Esophagus muscularis mucosa (tissue), 4 donors: ENCODE measurements around the gene STRN4. TPM values are rescaled to one million over a fixed set of nuclear protein-coding genes. Genes with fewer than 3 reads are reported as not detected.

Experiments
- DNase-seq: peaks from one replicate; pipeline ENCODE4 v3.0.0-alpha.2; 2017; ENCODE audit errors: extremely low spot score
- H3K27ac ChIP-seq, 4 donors: fragments of 200-600 bp; sonication (generic); replicated peaks in 1 of 4; 1 replicate in 3 of 4; 2 replicates in 1 of 4; pipeline ENCODE4 v1.5.1; 2016 to 2019; ENCODE audit warnings: mild to moderate bottlenecking in 1 of 4
- H3K27me3 ChIP-seq, 4 donors: fragments of 200-600 bp; sonication (generic); one replicate each; pipeline versions ENCODE4 v1.5.1 to v1.6.0; 2016 to 2019
- H3K36me3 ChIP-seq, 4 donors: fragments of 200-600 bp; sonication (generic); one replicate each; pipeline ENCODE4 v1.5.1; 2016 to 2019
- H3K4me1 ChIP-seq, 4 donors: fragments of 200-600 bp; sonication (generic); one replicate each; pipeline ENCODE4 v1.5.1; 2016 to 2019
- H3K4me3 ChIP-seq, 4 donors: fragments of 200-600 bp; sonication (generic); 1 replicate in 2 of 4; 2 replicates in 2 of 4; pipeline ENCODE4 v1.5.1; 2016 to 2019; ENCODE audit warnings: mild to moderate bottlenecking in 4 of 4, moderate library complexity in 1 of 4
- H3K9me3 ChIP-seq, 4 donors: fragments of 200-600 bp; sonication (generic); 1 replicate in 3 of 4; 2 replicates in 1 of 4; pipeline ENCODE4 v1.5.1; 2016 to 2019
- CTCF ChIP-seq, 3 experiments: fragments of 200-600 bp in 2 of 3; fragments of 450-650 bp in 1 of 3; sonication (generic) in 2 of 3; IDR thresholded peaks; one replicate each; pipeline ENCODE4 v1.5.1; 2017 to 2019; ENCODE audit warnings: antibody characterized with exemption in 3 of 3, mild to moderate bottlenecking in 2 of 3, moderate library complexity in 1 of 3
- EP300 ChIP-seq: sonication (generic); formaldehyde crosslinking; IDR thresholded peaks from one replicate; pipeline ENCODE4 v1.6.1; 2017; ENCODE audit warnings: antibody characterized with exemption
- POLR2A ChIP-seq: fragments of 450-650 bp; IDR thresholded peaks from one replicate; pipeline ENCODE4 v1.6.1; 2017; ENCODE audit warnings: antibody characterized with exemption, moderate library complexity, mild to moderate bottlenecking, low read depth
- POLR2AphosphoS5 ChIP-seq, 2 donors: sonication (generic); formaldehyde crosslinking; IDR thresholded peaks; one replicate each; pipeline ENCODE4 v1.6.1; 2017; ENCODE audit warnings: antibody characterized with exemption in 2 of 2
- WGBS: methylation state at CpG from one replicate; pipeline ENCODE4 v1.1.5; 2018; 5-methylcytosine and 5-hydroxymethylcytosine counted together
- intact Hi-C: fragments of 100-400 bp; cut with DNase I; formaldehyde crosslinking; loops from one replicate; pipeline ENCODE4 v1.15.1; 2023
- total RNA-seq, 4 donors: library from RNA; depleted of rRNA; stranded (reverse); fragments of >200 nt; gene quantifications; one replicate each; pipeline versions ENCODE4 v1.1.0 to v1.2.1, GENCODE V29; 2016

The STRN4 gene
- total RNA-seq, 4 donors from 2014 or later = 85.2 to 119 (median 101) TPM

DNA sequence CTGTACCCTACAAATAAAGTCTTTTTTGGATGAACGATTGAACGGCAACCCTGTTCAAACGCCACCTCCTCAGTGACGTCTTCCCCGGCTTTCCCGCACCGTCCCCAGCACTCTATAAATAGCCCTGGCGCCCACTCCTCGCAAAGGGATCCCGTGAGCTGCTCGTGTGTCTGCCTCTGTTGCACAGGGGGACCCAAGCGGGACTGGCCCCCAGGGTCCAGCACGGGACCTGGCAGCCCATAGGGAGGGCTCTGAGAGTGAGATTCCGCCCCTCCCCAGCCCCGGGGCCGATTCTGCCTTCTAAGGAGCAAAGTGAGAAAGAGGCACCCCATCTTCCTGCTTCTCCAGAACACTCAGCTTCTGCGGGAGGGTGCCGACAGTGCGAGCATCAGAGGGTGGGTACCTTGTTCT, 8.5 kb downstream of the STRN4 start:
- TF ChIP-seq CTCF (IDR thresholded peaks at IDR 0.05) = no peak
- no peak for TF ChIP-seq EP300
- no peak for TF ChIP-seq POLR2AphosphoS5 (IDR thresholded peaks at IDR 0.05)
- no peak for TF ChIP-seq POLR2A
- intact Hi-C loops = no loop called here
- Histone ChIP-seq H3K4me3 (no peak overlapping the region), H3K36me3 (peaks cover 13 to 68% (median 56%) of the 10 kb centered on the region in 4 donors), H3K27ac (peak overlapping the region; percentile 76 to 85 (median 79)), H3K27me3 (no peaks in the 10 kb centered on the region), H3K9me3 (no peaks in the 10 kb centered on the region), H3K4me1 (peaks cover 59 to 83% (median 67%) of the 10 kb centered on the region in 4 donors)
- 82% methylated on average over 19 of the region's 19 CpGs for WGBS
- DNase-seq = no peak

DNA sequence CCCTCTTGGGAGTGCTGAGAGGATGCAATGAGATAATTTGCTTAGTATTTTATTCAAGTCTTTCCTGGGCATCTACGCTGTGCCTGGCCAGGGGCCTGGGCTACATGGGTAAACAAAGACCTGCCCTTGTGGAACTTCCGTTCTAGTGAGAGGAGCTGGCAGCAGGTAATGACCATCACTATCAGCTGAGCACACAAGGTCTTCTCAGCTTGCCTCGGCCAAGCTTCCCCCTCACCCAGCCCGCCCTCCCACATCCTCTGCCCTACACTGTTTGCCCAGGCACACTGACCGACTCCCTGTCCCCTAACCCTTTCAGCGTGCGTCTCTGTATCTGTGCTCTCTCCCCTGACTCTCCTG, 9.0 kb downstream of the STRN4 start:
- peaks cover 18 to 68% (median 61%) of the 10 kb centered on the region in 4 donors for H3K36me3 ChIP-seq
- no peak for DNase-seq
- H3K27ac ChIP-seq = peak overlapping the region; percentile 35 to 85 (median 79)
- no peaks in the 10 kb centered on the region for H3K9me3 ChIP-seq
- intact Hi-C loops = no loop called here
- peaks cover 59 to 83% (median 67%) of the 10 kb centered on the region in 4 donors for H3K4me1 ChIP-seq
- H3K27me3 ChIP-seq = no peaks in the 10 kb centered on the region
- WGBS = 74% methylated on average over 7 of the region's 7 CpGs
- H3K4me3 ChIP-seq = no peak overlapping the region
- TF ChIP-seq POLR2A = no peak
- TF ChIP-seq POLR2AphosphoS5 (IDR thresholded peaks at IDR 0.05) = no peak

GRCh38 chr19:46736531-46737297, 9.5 kb downstream of the STRN4 start:
- peaks cover 54 to 81% (median 66%) of the 10 kb centered on the region in 4 donors for H3K4me1 ChIP-seq
- DNase-seq = no peak
- peaks cover 19 to 68% (median 66%) of the 10 kb centered on the region in 4 donors for H3K36me3 ChIP-seq
- intact Hi-C loops = no loop called here
- peak overlapping the region; percentile 35 to 85 (median 79) for H3K27ac ChIP-seq
- no peak overlapping the region for H3K4me3 ChIP-seq
- WGBS = 64% methylated on average over 17 of the region's 22 CpGs
- H3K27me3 ChIP-seq = no peaks in the 10 kb centered on the region
- no peaks in the 10 kb centered on the region for H3K9me3 ChIP-seq
- TF ChIP-seq POLR2A (no peak), POLR2AphosphoS5 (IDR thresholded peaks at IDR 0.05) (no peak), EP300 (no peak), CTCF (IDR thresholded peaks at IDR 0.05) (no peak)

- H3K36me3 ChIP-seq = peaks cover 37 to 94% (median 92%) of the 10 kb centered on the region in 4 donors
- H3K27me3 ChIP-seq = no peaks in the 10 kb centered on the region
- TF ChIP-seq CTCF (IDR thresholded peaks at IDR 0.05) (no peak), EP300 (no peak), POLR2A (no peak), POLR2AphosphoS5 (IDR thresholded peaks at IDR 0.05) (no peak)
- no peak for DNase-seq
- no peaks in the 10 kb centered on the region for H3K9me3 ChIP-seq
- H3K27ac ChIP-seq = no peak overlapping the region
- intact Hi-C loops = no loop called here
- 84% methylated on average over 11 of the region's 11 CpGs for WGBS
- peaks cover 38 to 71% (median 46%) of the 10 kb centered on the region in 4 donors for H3K4me1 ChIP-seq
- H3K4me3 ChIP-seq = no peak overlapping the region
These were observed 12.5 kb downstream of the STRN4 start for GRCh38 chr19:46733690-46734292.

DNA sequence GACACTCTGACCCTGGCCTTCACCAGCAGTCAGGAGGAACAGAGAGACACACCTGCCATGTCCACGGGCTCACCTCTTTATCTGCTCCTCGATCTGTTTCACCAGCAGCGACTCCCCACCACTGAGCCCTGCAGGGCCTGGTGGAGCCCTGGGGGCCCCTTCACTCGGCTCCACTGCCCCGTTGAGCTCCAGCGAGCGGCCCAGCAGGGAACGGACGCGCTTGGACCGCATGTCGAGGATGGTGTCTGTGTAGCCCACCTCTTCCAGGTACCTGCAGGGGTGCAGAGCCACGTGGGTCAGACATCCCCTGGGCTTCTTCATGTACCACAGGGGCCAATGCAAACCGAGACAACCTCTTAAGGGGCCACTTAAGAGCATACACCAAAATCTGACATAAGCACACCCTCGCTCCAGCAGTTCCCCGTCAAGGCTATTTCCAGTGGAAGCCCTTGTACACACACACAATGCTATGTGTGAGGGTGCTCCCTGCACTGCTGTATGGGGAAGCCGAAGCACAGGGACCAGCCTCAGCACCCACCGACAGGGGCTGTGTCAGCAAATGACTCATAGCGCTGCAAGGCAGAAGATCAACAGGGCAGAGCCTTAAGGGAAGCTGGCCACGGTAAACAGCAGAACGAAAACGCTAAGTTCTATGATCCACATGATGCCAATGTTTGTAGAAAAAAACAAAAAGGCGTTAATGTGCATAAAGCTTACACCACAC, 13.1 kb downstream of the STRN4 start:
- Histone ChIP-seq H3K4me1 (peaks cover 31 to 71% (median 46%) of the 10 kb centered on the region in 4 donors), H3K27ac (peak overlapping the region in 1 of 4 donors; percentile 31), H3K4me3 (no peak overlapping the region), H3K36me3 (peaks cover 37 to 98% (median 93%) of the 10 kb centered on the region in 4 donors), H3K9me3 (no peaks in the 10 kb centered on the region), H3K27me3 (no peaks in the 10 kb centered on the region)
- DNase-seq = no peak
- intact Hi-C loops = no loop called here
- TF ChIP-seq CTCF (IDR thresholded peaks at IDR 0.05) = no peak
- TF ChIP-seq POLR2A = no peak
- TF ChIP-seq POLR2AphosphoS5 (IDR thresholded peaks at IDR 0.05) = no peak
- no peak for TF ChIP-seq EP300
- WGBS = 89% methylated on average over 14 of the region's 23 CpGs
